GM19035 (cell line): ENCODE measurements around the gene CFAP119.

Experiments
- ATAC-seq: cut with Tn5 transposase; IDR thresholded peaks from one replicate; pipeline ENCODE4 v1.9.1; 2021; ENCODE audit not compliant: unreplicated experiment

The CFAP119 gene

DNA sequence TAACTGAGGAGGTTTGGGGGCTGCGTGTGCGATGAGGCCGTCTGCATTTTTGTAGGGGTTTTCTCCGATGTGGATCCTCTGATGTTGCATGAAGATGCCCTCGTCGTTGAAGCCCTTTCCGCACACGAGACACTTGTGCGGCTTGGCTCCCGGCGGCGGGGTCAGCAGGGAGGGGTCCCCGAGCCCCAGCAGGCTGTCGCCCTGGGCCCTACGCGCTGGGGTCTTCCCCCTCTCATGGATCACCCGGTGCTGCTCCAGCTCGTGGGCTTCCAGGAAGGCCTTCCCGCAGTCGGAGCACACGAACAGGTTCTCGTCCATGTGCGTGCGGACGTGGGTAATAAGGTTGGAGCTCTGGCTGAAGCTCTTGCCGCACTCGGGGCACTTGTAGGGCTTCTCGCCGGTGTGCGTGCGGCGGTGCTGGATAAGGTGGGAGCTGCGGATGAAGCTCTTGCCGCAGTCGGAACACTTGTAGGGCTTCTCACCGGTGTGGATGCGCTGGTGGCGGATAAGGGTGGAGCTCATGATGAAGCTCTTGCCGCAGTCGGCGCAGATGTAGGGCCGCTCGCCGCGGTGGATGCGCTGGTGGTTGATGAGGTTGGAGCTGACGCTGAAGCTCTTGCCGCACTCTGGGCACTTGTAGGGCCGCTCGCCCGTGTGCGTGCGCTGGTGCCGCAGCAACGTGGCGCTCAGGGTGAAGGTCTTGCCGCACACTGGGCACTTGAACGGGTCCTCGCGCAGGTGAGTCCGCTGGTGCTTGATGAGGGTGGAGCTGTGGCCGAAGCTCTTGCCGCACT is 20.8 kb upstream of the CFAP119 start:
- no peak for ATAC-seq

GRCh38 chr16:30780549-30780948 is 18.7 kb upstream of the CFAP119 start:
- no peak for ATAC-seq

- ATAC-seq = no peak
These were observed 18.2 kb upstream of the CFAP119 start for GRCh38 chr16:30780021-30780420.

DNA sequence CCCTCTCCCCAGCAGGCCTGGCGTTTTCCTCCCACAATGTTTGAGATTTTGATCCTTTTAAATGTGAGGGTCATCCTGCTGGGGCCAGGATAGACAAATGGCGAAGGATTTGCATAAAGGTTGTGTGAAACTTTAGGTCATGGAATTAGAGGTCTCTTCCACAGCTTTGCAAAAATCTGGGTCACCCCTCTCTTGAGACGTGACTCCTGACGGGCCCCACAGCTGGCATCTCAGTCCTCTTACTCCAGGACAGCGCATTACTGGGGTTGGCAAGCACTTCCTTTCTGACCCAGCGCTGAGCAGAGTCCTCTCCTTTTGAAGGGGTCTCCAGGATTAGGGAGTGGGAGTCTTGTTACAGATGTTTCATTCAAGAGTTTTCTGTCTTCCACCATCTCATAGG is 17.7 kb upstream of the CFAP119 start:
- no peak for ATAC-seq

GRCh38 chr16:30778549-30779244 is 16.8 kb upstream of the CFAP119 start:
- no peak for ATAC-seq

DNA sequence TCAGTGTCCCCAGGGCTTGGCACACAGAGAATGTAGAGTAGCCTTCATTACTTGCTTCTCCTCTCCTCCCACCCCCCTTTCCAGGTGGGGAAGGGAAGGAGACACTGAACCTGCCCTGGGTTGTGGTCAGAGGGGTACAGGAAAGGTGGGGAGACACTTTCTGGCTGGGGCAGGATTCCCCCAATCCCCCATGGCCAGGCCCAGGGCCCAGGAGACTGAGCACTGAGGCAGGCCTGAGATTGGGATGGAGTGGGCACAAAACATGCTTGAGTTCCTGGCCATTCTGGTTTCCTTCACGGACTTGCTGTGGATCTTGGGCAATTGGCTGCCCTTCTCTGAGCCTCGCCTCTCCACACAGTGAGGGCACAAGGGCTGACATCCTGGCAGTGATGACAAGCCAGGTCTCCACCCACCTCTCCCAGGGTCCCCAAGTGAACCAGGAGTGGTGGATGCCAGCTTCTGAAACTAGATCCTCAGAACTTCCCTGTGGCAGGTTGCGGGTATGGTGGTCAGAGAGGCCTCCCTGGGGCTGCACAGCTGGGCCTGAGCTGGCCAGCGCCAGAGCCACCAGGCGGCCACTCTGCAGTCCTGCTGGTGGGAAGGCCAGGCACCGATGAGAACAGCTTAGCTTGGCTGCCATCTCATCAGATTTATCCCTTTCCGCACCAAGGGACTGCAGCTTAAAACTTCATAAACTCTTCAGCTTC is 15.9 kb upstream of the CFAP119 start:
- ATAC-seq = no peak

GRCh38 chr16:30775392-30776188 is 13.7 kb upstream of the CFAP119 start:
- no peak for ATAC-seq

- no peak for ATAC-seq
These were observed 13.2 kb upstream of the CFAP119 start for GRCh38 chr16:30775131-30775391.

GRCh38 chr16:30774367-30775130 is 12.7 kb upstream of the CFAP119 start:
- no peak for ATAC-seq

- ATAC-seq = no peak
These were observed 12.0 kb upstream of the CFAP119 start for GRCh38 chr16:30773826-30774225.

DNA sequence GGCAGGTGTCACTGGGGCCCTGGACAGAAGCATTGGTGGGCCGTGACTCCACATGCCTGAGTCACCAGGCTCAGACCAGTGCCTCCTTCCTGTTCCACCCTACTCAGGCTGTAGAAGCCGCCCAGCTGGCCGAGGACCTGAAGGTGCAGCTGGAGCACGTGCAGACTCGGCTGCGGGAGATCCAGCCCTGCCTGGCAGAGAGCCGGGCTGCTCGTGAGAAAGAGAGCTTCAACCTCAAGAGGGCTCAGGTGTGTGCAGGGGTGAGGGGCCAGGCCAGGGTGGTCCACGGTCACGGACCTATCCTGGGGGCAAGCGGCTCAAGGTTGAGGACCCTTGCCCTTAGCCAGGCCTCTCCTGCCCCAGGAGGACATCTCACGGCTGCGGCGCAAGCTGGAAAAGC is 9.9 kb upstream of the CFAP119 start:
- ATAC-seq = no peak

DNA sequence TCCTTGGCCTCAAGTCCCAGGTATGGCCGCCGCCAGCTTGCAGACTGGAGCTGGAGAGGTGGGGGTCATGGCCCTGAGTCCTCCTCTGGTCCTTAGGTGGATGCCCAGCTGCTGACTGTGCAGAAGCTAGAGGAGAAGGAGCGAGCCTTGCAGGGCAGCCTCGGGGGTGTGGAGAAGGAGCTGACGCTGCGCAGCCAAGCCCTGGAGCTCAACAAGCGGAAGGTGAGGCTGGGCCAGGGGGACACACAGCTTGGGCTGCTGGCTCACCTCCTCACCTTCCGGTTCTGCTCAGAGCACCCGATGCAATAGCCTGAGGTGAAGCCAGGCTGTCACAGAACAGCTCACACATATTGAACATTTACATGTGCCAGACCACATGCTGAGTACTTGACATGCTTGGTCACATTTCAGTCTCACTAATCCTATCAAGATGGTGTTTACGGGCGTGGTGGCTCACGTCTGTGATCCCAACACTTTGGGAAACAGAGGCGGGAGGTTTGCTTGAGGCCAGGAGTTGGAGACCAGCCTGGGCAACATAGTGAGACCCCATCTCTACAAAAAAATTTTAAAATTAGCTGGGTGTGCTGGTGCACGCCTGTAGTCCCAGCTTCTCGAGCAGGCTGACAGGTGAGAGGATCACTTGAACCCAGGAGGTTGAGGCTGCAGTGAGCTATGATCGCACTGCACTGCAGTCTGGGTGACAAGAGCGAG is 7.7 kb upstream of the CFAP119 start:
- ATAC-seq = no peak

DNA sequence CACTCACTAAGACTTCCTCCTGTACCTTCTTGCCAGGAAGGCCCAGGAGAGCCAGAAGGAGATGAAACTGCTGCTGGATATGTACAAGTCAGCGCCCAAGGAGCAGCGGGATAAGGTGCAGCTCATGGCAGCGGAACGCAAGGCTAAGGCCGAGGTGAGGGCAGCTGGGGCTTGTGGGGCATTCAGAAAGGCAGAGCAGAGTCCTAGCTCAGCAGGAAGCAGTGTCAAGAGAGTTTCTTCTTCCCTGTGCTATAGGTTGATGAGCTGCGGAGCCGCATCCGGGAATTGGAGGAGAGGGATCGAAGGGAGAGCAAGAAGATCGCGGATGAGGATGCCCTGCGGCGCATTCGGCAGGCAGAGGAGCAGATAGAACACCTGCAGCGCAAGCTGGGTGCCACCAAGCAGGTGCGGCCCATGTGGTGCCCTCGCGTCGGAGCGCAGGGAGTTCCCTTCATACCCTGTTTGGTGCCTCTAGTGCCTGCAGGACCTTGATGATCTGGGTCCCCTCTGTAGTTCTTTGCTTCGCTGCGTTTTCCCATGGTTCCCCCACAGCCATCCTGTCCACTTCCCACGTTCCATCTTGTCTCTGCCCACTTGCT is 6.8 kb upstream of the CFAP119 start:
- no peak for ATAC-seq

- no peak for ATAC-seq
These were observed 6.1 kb upstream of the CFAP119 start for GRCh38 chr16:30767767-30768465.

DNA sequence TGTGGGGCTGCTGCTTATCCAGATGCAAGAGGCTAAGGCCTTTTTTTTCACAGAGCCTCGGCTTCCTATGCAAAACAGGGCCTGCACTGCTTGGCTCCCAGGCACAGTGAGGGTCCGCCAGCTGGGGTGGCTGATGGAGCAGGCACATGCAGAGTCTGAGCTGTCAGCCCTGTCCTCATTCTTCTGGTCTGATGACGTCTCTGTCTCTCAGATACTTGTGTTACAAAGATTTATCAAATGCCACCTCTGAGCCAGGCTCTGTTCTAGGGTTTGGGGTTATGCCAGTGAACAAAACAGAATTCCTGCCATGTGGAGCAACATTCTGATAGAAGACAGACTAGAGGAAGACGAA is 5.0 kb upstream of the CFAP119 start:
- no peak for ATAC-seq

GRCh38 chr16:30766206-30766932 is 4.5 kb upstream of the CFAP119 start:
- ATAC-seq = no peak

DNA sequence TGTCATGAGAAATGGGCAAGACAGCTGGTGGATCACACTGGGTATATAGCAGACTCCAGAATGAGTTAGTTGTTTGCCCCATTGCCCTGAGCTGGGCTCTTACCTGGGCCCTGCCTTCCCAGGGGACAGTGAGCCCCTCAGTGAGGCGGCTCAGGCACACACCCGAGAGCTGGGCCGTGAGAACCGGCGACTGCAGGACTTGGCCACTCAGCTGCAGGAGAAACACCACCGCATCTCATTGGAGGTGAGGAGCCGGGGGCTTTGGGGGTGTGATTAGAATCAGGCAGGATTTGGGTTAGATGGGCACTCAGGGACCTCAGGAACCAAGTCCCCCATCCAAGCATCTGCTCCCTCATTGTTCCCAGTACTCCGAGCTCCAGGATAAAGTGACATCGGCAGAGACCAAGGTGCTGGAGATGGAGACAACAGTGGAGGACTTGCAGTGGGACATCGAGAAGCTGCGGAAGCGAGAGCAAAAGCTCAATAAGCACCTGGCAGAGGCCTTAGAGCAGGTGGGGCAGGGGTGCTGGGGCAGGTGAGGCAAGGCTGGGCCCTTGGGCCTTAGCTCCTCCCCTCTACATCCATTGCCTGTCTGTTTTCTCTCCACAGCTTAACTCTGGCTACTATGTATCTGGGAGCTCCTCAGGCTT is 3.1 kb upstream of the CFAP119 start:
- ATAC-seq = no peak

DNA sequence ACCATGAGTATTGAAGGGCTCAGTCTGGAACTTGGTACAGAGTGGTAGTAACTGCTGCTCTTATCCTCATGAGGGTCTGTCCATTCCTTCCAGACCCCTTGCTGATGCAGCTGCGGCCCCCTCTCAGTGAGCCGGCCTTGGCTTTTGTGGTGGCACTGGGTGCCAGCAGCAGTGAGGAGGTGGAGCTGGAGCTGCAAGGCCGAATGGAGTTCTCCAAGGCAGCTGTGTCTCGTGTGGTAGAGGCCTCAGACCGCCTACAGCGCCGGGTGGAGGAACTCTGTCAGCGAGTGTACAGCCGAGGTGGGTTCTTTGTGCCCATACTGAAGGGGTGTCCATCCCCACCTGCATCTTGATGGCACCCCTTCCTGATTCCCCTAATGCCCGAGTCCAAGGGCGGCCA is 2.2 kb upstream of the CFAP119 start:
- ATAC-seq = no peak
